H4 (cell line): Measurements from ENCODE around the gene PIK3AP1. TPM values are rescaled to one million over a fixed set of nuclear protein-coding genes. Genes with fewer than 3 reads are reported as not detected.
A peak's percentile ranks its signal among the peaks of the same experiment; 100 is the strongest.
"Not testable (repeated sequence)": the region's sequence is repeated elsewhere in the genome, so short reads cannot be mapped to it uniquely, and the experiment has no call there.

ENCODE experiments used
- DNase-seq: peaks from one replicate; pipeline ENCODE4 v3.0.0-alpha.2; 2015; ENCODE audit warnings: low spot score
- total RNA-seq: library from RNA; depleted of rRNA; stranded (reverse); fragments of >200 nt; shearing (Covaris generic); gene quantifications from 2 replicates; pipeline ENCODE4 v1.2.3, GENCODE V29; 2014

The PIK3AP1 gene
- total RNA-seq, 1 experiment from 2014 or later = 0.43 TPM

GRCh38 chr10:96579133-96579532 lies 141.2 kb downstream of the PIK3AP1 start:
- no peak for DNase-seq

- DNase-seq = no peak
These were observed 141.7 kb downstream of the PIK3AP1 start for GRCh38 chr10:96578633-96579032.

GRCh38 chr10:96578022-96578421 lies 142.3 kb downstream of the PIK3AP1 start:
- no peak for DNase-seq

GRCh38 chr10:96577069-96577468 lies 143.2 kb downstream of the PIK3AP1 start:
- no peak for DNase-seq

- no peak for DNase-seq
These were observed 143.9 kb downstream of the PIK3AP1 start for GRCh38 chr10:96576277-96576980.

GRCh38 chr10:96574564-96574963 lies 145.8 kb downstream of the PIK3AP1 start:
- not testable (repeated sequence) for DNase-seq

GRCh38 chr10:96573036-96573435 lies 147.3 kb downstream of the PIK3AP1 start:
- DNase-seq = no peak

GRCh38 chr10:96570983-96571964 lies 149.0 kb downstream of the PIK3AP1 start:
- no peak for DNase-seq

GRCh38 chr10:96570511-96570910 lies 149.8 kb downstream of the PIK3AP1 start:
- DNase-seq = no peak

- no peak for DNase-seq
These were observed 151.9 kb downstream of the PIK3AP1 start for GRCh38 chr10:96568402-96568801.

GRCh38 chr10:96565774-96566173 lies 154.5 kb downstream of the PIK3AP1 start:
- DNase-seq = peak; percentile 41

- no peak for DNase-seq
These were observed 159.1 kb downstream of the PIK3AP1 start for GRCh38 chr10:96560966-96561887.

GRCh38 chr10:96560489-96560888 lies 159.8 kb downstream of the PIK3AP1 start:
- DNase-seq = no peak

- DNase-seq = peak; percentile 6
These were observed 164.3 kb downstream of the PIK3AP1 start for GRCh38 chr10:96556003-96556402.

- DNase-seq = no peak
These were observed 165.0 kb downstream of the PIK3AP1 start for GRCh38 chr10:96555330-96555729.

- DNase-seq = no peak
These were observed 171.7 kb downstream of the PIK3AP1 start for GRCh38 chr10:96548589-96548988.

- DNase-seq = not testable (repeated sequence)
These were observed 174.8 kb downstream of the PIK3AP1 start for GRCh38 chr10:96545558-96545957.
